Measurements from ENCODE around the gene CFAP45. TPM values are rescaled to one million over a fixed set of nuclear protein-coding genes. Genes with fewer than 3 reads are reported as not detected.
A peak's percentile ranks its signal among the peaks of the same experiment; 100 is the strongest.

Gene CFAP45
- total and polyA plus RNA-seq, 9 of the 15 experiments (the other 6 are each of a cell fraction or from before 2014, with no cell fraction given): 0.65 to 2.4 (median 1.5) TPM

DNA sequence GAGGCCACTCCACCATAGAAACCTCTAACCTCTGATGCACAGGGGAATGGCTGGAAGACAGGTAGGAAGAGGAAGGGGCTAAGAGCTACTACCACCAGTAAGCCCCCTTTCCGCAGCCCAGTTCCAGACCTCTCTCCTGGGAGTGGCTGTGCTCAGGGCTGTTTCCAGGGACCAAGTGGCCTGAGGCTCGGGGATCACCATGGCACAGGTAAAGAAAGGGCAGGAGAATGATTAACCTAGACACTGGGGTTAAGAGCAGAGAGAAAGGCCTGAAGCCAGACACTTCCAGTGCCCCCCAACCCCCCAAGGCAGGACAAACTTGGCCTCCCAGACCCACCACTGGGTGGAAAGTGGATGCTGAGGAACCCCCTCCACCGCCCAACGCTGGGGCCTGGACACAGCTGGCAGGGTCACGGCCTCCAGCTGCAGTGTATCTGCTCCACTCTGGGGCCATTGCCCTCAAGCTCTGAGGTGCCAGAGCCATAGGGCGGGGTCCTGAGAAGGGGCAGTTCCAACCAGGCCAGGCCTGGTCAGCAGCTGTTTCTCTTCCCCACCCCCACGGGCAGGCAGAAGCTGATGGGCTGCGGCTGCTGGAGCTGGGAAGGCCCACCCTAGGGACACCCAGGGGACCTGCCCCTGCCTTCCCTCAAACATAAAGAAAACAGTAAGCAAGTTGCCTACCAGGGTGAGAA is 22.7 kb upstream of the CFAP45 start (continued):
- TF ChIP-seq, protein P1, sequence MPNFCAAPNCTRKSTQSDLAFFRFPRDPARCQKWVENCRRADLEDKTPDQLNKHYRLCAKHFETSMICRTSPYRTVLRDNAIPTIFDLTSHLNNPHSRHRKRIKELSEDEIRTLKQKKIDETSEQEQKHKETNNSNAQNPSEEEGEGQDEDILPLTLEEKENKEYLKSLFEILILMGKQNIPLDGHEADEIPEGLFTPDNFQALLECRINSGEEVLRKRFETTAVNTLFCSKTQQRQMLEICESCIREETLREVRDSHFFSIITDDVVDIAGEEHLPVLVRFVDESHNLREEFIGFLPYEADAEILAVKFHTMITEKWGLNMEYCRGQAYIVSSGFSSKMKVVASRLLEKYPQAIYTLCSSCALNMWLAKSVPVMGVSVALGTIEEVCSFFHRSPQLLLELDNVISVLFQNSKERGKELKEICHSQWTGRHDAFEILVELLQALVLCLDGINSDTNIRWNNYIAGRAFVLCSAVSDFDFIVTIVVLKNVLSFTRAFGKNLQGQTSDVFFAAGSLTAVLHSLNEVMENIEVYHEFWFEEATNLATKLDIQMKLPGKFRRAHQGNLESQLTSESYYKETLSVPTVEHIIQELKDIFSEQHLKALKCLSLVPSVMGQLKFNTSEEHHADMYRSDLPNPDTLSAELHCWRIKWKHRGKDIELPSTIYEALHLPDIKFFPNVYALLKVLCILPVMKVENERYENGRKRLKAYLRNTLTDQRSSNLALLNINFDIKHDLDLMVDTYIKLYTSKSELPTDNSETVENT (CRISPR knock-in tag; IDR thresholded peaks at IDR 0.05): no peak
- no peak for TF ChIP-seq SMARCE1 (IDR thresholded peaks at IDR 0.05)
- TF ChIP-seq ELF2 (CRISPR knock-in tag; IDR thresholded peaks at IDR 0.05): no peak
- no peak for TF ChIP-seq LCOR (CRISPR knock-in tag; IDR thresholded peaks at IDR 0.05)
- no peak for TF ChIP-seq CCNT2 (IDR thresholded peaks at IDR 0.05; ENCODE audit: borderline replicate concordance, extremely low read depth, insufficient read length, low read depth, low read length)
- TF ChIP-seq ZNF695 (CRISPR knock-in tag; IDR thresholded peaks at IDR 0.05): no peak
- no peak for TF ChIP-seq SREBF1 (IDR thresholded peaks at IDR 0.05; ENCODE audit: borderline replicate concordance, low read depth, low read length)
- no peak for TF ChIP-seq ARNT (IDR thresholded peaks at IDR 0.05)
- TF ChIP-seq RBM25 (IDR thresholded peaks at IDR 0.05; ENCODE audit: low read depth, low read length, severe bottlenecking): no peak
- TF ChIP-seq XRCC5 (IDR thresholded peaks at IDR 0.05; ENCODE audit: low read depth, low read length): no peak
- no peak for TF ChIP-seq ELF4 (CRISPR knock-in tag; IDR thresholded peaks at IDR 0.05)
- peak; percentile 0; the same call in 1 of the 2 replicates for TF ChIP-seq SP1 (CRISPR knock-in tag; IDR thresholded peaks at IDR 0.05)
- no peak for TF ChIP-seq ZNF347 (CRISPR knock-in tag; IDR thresholded peaks at IDR 0.05; ENCODE audit: low read depth)
- TF ChIP-seq FUS (optimal IDR thresholded peaks at IDR 0.05; ENCODE audit: low read depth, low read length): no peak
- TF ChIP-seq MYBL2 (IDR thresholded peaks at IDR 0.05; ENCODE audit: low read depth): no peak
- TF ChIP-seq MYBL2 (CRISPR knock-in tag; IDR thresholded peaks at IDR 0.05; ENCODE audit: borderline replicate concordance): no peak
- TF ChIP-seq JUN (IDR thresholded peaks at IDR 0.05; ENCODE audit: borderline replicate concordance, low read depth, low read length): no peak
- no peak for TF ChIP-seq JUN (CRISPR knock-in tag; IDR thresholded peaks at IDR 0.05; ENCODE audit: borderline replicate concordance)
- TF ChIP-seq PCBP1 (IDR thresholded peaks at IDR 0.05; ENCODE audit: low read depth, low read length, poor library complexity, severe bottlenecking): no peak
- no peak for TF ChIP-seq CTBP1 (IDR thresholded peaks at IDR 0.05; ENCODE audit: borderline replicate concordance)
- TF ChIP-seq, protein P2, sequence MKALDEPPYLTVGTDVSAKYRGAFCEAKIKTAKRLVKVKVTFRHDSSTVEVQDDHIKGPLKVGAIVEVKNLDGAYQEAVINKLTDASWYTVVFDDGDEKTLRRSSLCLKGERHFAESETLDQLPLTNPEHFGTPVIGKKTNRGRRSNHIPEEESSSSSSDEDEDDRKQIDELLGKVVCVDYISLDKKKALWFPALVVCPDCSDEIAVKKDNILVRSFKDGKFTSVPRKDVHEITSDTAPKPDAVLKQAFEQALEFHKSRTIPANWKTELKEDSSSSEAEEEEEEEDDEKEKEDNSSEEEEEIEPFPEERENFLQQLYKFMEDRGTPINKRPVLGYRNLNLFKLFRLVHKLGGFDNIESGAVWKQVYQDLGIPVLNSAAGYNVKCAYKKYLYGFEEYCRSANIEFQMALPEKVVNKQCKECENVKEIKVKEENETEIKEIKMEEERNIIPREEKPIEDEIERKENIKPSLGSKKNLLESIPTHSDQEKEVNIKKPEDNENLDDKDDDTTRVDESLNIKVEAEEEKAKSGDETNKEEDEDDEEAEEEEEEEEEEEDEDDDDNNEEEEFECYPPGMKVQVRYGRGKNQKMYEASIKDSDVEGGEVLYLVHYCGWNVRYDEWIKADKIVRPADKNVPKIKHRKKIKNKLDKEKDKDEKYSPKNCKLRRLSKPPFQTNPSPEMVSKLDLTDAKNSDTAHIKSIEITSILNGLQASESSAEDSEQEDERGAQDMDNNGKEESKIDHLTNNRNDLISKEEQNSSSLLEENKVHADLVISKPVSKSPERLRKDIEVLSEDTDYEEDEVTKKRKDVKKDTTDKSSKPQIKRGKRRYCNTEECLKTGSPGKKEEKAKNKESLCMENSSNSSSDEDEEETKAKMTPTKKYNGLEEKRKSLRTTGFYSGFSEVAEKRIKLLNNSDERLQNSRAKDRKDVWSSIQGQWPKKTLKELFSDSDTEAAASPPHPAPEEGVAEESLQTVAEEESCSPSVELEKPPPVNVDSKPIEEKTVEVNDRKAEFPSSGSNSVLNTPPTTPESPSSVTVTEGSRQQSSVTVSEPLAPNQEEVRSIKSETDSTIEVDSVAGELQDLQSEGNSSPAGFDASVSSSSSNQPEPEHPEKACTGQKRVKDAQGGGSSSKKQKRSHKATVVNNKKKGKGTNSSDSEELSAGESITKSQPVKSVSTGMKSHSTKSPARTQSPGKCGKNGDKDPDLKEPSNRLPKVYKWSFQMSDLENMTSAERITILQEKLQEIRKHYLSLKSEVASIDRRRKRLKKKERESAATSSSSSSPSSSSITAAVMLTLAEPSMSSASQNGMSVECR (CRISPR knock-in tag; IDR thresholded peaks at IDR 0.05): peak; percentile 64; the same call in 1 of the 2 replicates
- no peak for TF ChIP-seq ZNF41 (CRISPR knock-in tag; conservative IDR thresholded peaks at IDR 0.05)

Measured in K562 (cell line).